ENCODE measurements around the gene PDGFA. TPM values are rescaled to one million over a fixed set of nuclear protein-coding genes. Genes with fewer than 3 reads are reported as not detected.
A peak's percentile ranks its signal among the peaks of the same experiment; 100 is the strongest.

Gene PDGFA
- total RNA-seq, 2 donors from 2014 or later: 175 to 219 TPM

GRCh38 chr7:515628-516027 lies 4.0 kb downstream of the PDGFA start:
- DNase-seq (ENCODE audit: low spot score) (no peak), ATAC-seq (ENCODE audit: insufficient number of reproducible peaks, low FRiP score, low read depth) (no peak)
- H3K27ac ChIP-seq: peak overlapping the region; percentile 95 to 100
- no peaks in the 10 kb centered on the region for H3K9me3 ChIP-seq
- H3K4me1 ChIP-seq (ENCODE audit: control insufficient read depth in 1 of 2, low read depth in 2 of 2): peaks cover 25 to 54% of the 10 kb centered on the region in 2 donors
- no peaks in the 10 kb centered on the region for H3K27me3 ChIP-seq (replicated peaks; ENCODE audit: insufficient read depth)
- H3K4me3 ChIP-seq: peak overlapping the region; percentile 100
- H3K36me3 ChIP-seq: peaks cover 17% of the 10 kb centered on the region
- TF ChIP-seq CTCF (IDR thresholded peaks at IDR 0.05): no peak

- no peak for DNase-seq (ENCODE audit: low spot score)
- Histone ChIP-seq H3K4me1 (ENCODE audit: control insufficient read depth in 1 of 2, low read depth in 2 of 2) (peaks cover 23 to 52% of the 10 kb centered on the region in 2 donors), H3K4me3 (peak overlapping the region; percentile 100), H3K9me3 (no peaks in the 10 kb centered on the region), H3K27ac (peak overlapping the region; percentile 95 to 100), H3K36me3 (peaks cover 20% of the 10 kb centered on the region), H3K27me3 (replicated peaks; ENCODE audit: insufficient read depth) (no peaks in the 10 kb centered on the region)
- TF ChIP-seq CTCF (IDR thresholded peaks at IDR 0.05): no peak
- no peak for ATAC-seq (ENCODE audit: insufficient number of reproducible peaks, low FRiP score, low read depth)
Measured at GRCh38 chr7:514651-515598, 4.7 kb downstream of the PDGFA start.

- no peaks in the 10 kb centered on the region for H3K27me3 ChIP-seq (replicated peaks; ENCODE audit: insufficient read depth)
- TF ChIP-seq CTCF (IDR thresholded peaks at IDR 0.05): no peak
- H3K9me3 ChIP-seq: no peaks in the 10 kb centered on the region
- ATAC-seq (ENCODE audit: insufficient number of reproducible peaks, low FRiP score, low read depth) (no peak), DNase-seq (ENCODE audit: low spot score) (no peak)
- peak overlapping the region; percentile 100 for H3K4me3 ChIP-seq
- H3K4me1 ChIP-seq (ENCODE audit: control insufficient read depth in 1 of 2, low read depth in 2 of 2): peaks cover 23 to 57% of the 10 kb centered on the region in 2 donors
- peaks cover 27% of the 10 kb centered on the region for H3K36me3 ChIP-seq
- H3K27ac ChIP-seq: peak overlapping the region; percentile 95 to 100
Measured at GRCh38 chr7:514242-514641, 5.4 kb downstream of the PDGFA start.

- peak; percentile 45 for ATAC-seq (ENCODE audit: insufficient number of reproducible peaks, low FRiP score, low read depth)
- Histone ChIP-seq H3K4me3 (peak overlapping the region; percentile 100), H3K27ac (peak overlapping the region; percentile 95 to 100), H3K36me3 (peaks cover 33% of the 10 kb centered on the region), H3K27me3 (replicated peaks; ENCODE audit: insufficient read depth) (no peaks in the 10 kb centered on the region), H3K4me1 (ENCODE audit: control insufficient read depth in 1 of 2, low read depth in 2 of 2) (peaks cover 25 to 63% of the 10 kb centered on the region in 2 donors), H3K9me3 (no peaks in the 10 kb centered on the region)
- TF ChIP-seq CTCF (IDR thresholded peaks at IDR 0.05): no peak
- no peak for DNase-seq (ENCODE audit: low spot score)
Measured at GRCh38 chr7:513521-514166, 6.0 kb downstream of the PDGFA start.
